Transverse colon (tissue), 4 donors: Measurements from ENCODE around the gene ACSF3. TPM values are rescaled to one million over a fixed set of nuclear protein-coding genes. Genes with fewer than 3 reads are reported as not detected.
A peak's percentile ranks its signal among the peaks of the same experiment; 100 is the strongest.

Source experiments
- DNase-seq: peaks from one replicate; pipeline ENCODE4 v3.0.0-alpha.2; 2019
- H3K27ac ChIP-seq, 4 donors: fragments of 200-600 bp; sonication (generic); 2 replicates each; pipeline ENCODE4 v1.5.1; 2016 to 2018; ENCODE audit warnings: inconsistent platforms in 4 of 4
- H3K27me3 ChIP-seq: fragments of 200-600 bp; sonication (generic); 2 replicates; pipeline ENCODE4 v1.5.1; 2017; ENCODE audit warnings: inconsistent platforms
- H3K36me3 ChIP-seq, 4 donors: fragments of 200-600 bp; sonication (generic); 2 replicates each; pipeline ENCODE4 v1.5.1; 2017 to 2019; ENCODE audit warnings: inconsistent platforms in 4 of 4
- H3K4me1 ChIP-seq, 4 donors: fragments of 200-600 bp; sonication (generic); 2 replicates each; pipeline ENCODE4 v1.5.1; 2017 to 2020; ENCODE audit warnings: inconsistent platforms in 4 of 4
- H3K4me3 ChIP-seq, 4 donors: fragments of 200-600 bp; sonication (generic); 1 replicate in 1 of 4; 2 replicates in 3 of 4; pipeline versions ENCODE4 v1.5.1 to v1.6.1; 2017 to 2019; ENCODE audit warnings: inconsistent platforms in 4 of 4
- H3K9me3 ChIP-seq, 2 donors: fragments of 200-600 bp; sonication (generic); 2 replicates each; pipeline ENCODE4 v1.5.1; 2017 to 2019; ENCODE audit warnings: inconsistent platforms in 2 of 2
- CTCF ChIP-seq, 5 experiments: fragments of 200-600 bp in 3 of 5; fragments of 450-650 bp in 2 of 5; sonication (generic) in 3 of 5; IDR thresholded peaks; 1 replicate in 2 of 5; 2 replicates in 3 of 5; pipeline ENCODE4 v1.5.1; 2016 to 2017; ENCODE audit warnings: antibody characterized with exemption in 5 of 5, inconsistent platforms in 3 of 5, mild to moderate bottlenecking in 2 of 5, moderate library complexity in 1 of 5
- EP300 ChIP-seq: sonication (generic); formaldehyde crosslinking; IDR thresholded peaks from one replicate; pipeline ENCODE4 v1.6.1; 2017; ENCODE audit warnings: antibody characterized with exemption, low read depth
- POLR2A ChIP-seq: fragments of 450-650 bp; IDR thresholded peaks from one replicate; pipeline ENCODE4 v1.6.1; 2016; ENCODE audit warnings: antibody characterized with exemption, mild to moderate bottlenecking, moderate library complexity
- POLR2AphosphoS5 ChIP-seq, 3 donors: sonication (generic); formaldehyde crosslinking; IDR thresholded peaks; one replicate each; pipeline ENCODE4 v1.6.1; 2016; ENCODE audit warnings: antibody characterized with exemption in 3 of 3
- WGBS, 2 donors: methylation state at CpG; one replicate each; pipeline ENCODE4 v1.1.5; 2018; ENCODE audit warnings: low coverage in 1 of 2; 5-methylcytosine and 5-hydroxymethylcytosine counted together
- in situ Hi-C, 4 donors: fragments of 200-750 bp; cut with MboI; loops; one replicate each; pipeline versions ENCODE4 v1.15.0 to v1.15.1; 2017; ENCODE audit warnings: low sequenced_read_pairs in 3 of 4, low pct_ligation_motif_present in 1 of 4, low pct_unique_long_range_greater_than_20kb in 1 of 4
- intact Hi-C: fragments of 100-400 bp; cut with DNase I; formaldehyde crosslinking; loops from one replicate; pipeline ENCODE4 v1.15.1; 2023; ENCODE audit warnings: low total_unique reads
- total RNA-seq, 4 donors: library from RNA; depleted of rRNA; stranded (reverse); fragments of >200 nt; gene quantifications; one replicate each; pipeline ENCODE4 v1.1.0, GENCODE V29; 2016

The ACSF3 gene
- total RNA-seq, 4 donors from 2014 or later = 54.5 to 120 (median 75.8) TPM

GRCh38 chr16:89202422-89203215 lies 109.0 kb downstream of the ACSF3 start:
- Histone ChIP-seq H3K9me3 (no peaks in the 10 kb centered on the region), H3K36me3 (no peaks in the 10 kb centered on the region), H3K4me1 (peaks cover 0 to 23% (median 15%) of the 10 kb centered on the region in 4 donors), H3K27ac (no peak overlapping the region), H3K27me3 (peaks cover 83% of the 10 kb centered on the region), H3K4me3 (peak overlapping the region in 1 of 4 donors; percentile 46)
- TF ChIP-seq POLR2AphosphoS5 (IDR thresholded peaks at IDR 0.05) (no peak), EP300 (no peak), CTCF (IDR thresholded peaks at IDR 0.05) (no peak), POLR2A (no peak)
- intact Hi-C loops = no loop called here
- DNase-seq = no peak
- in situ Hi-C loops = loop anchor here in 3 of 4 donors (25.0 kb wide), 3 partner anchors 265 to 465 kb away; partner anchors contain the start of genes APRT (in 1 of the 3) and CDT1 (in 1 of the 3)
- 66 to 80% methylated on average over 1 to 49 of the region's 49 CpGs for WGBS, 2 donors

Other genes with a start within 250 kb of the ACSF3 start
- gene GALNS, start 236.9 kb upstream of the ACSF3 start, total RNA-seq = 100 to 1,000 TPM in 1 of 4 donors, 10 to 100 TPM in 3; 45.7 to 101 (median 75.6) TPM
- gene TRAPPC2L, start 236.7 kb upstream of the ACSF3 start, total RNA-seq = 10 to 100 TPM in 3 of 4 donors, 1 to 10 TPM in 1; 9.8 to 34.4 (median 19.7) TPM
- not detected for gene PABPN1L, start 227.2 kb upstream of the ACSF3 start, total RNA-seq
- 10 to 100 TPM in 1 of 4 donors, 1 to 10 TPM in 3; 4.0 to 18.5 (median 5.5) TPM for gene CBFA2T3, start 116.6 kb upstream of the ACSF3 start, total RNA-seq
- gene CDH15, start 77.9 kb downstream of the ACSF3 start, total RNA-seq = not detected
- 1 to 10 TPM in 1 of 4 donors, not detected in 3; 1.3 TPM for gene SLC22A31, start 106.7 kb downstream of the ACSF3 start, total RNA-seq
- 10 to 100 TPM in 3 of 4 donors, 1 to 10 TPM in 1; 9.3 to 89.0 (median 13.4) TPM for gene ZNF778, start 123.9 kb downstream of the ACSF3 start, total RNA-seq